OCI-LY1 (cell line): ENCODE measurements around the gene BMAL2.

Experiments
- H2AFZ ChIP-seq: fragments of 200-600 bp; sonication (generic), shearing (Covaris generic); 2 replicates; pipeline ENCODE4 v1.6.0; 2014; ENCODE audit warnings: antibody characterized with exemption, mild to moderate bottlenecking, low read length
- H3F3A ChIP-seq: fragments of 200-600 bp; sonication (generic), shearing (Covaris generic); 2 replicates; pipeline ENCODE4 v1.6.0; 2014; ENCODE audit warnings: mild to moderate bottlenecking, antibody characterized with exemption, low read length, moderate library complexity; ENCODE audit not compliant: insufficient read depth
- H3K27ac ChIP-seq: fragments of 200-600 bp; sonication (generic); 2 replicates; pipeline ENCODE4 v1.5.1; 2014; ENCODE audit warnings: low read length, mixed run types, mild to moderate bottlenecking, low read depth; ENCODE audit not compliant: poor library complexity, severe bottlenecking
- H3K27me3 ChIP-seq: fragments of 200-600 bp; sonication (generic); 2 replicates; pipeline ENCODE4 v1.6.0; 2014; ENCODE audit warnings: antibody characterized with exemption, mild to moderate bottlenecking, low read length, moderate library complexity; ENCODE audit not compliant: insufficient read depth
- H3K36me3 ChIP-seq: fragments of 200-600 bp; sonication (generic); 2 replicates; pipeline ENCODE4 v1.6.1; 2014; ENCODE audit warnings: mild to moderate bottlenecking, antibody characterized with exemption, low read length, moderate library complexity, mixed read lengths; ENCODE audit not compliant: insufficient read depth
- H3K4me1 ChIP-seq: fragments of 200-600 bp; sonication (generic); 2 replicates; pipeline ENCODE4 v1.5.1; 2014; ENCODE audit warnings: mild to moderate bottlenecking, low read length, moderate library complexity; ENCODE audit not compliant: insufficient read depth, severe bottlenecking
- H3K4me2 ChIP-seq: fragments of 200-600 bp; sonication (generic), shearing (Covaris generic); 2 replicates; pipeline ENCODE4 v1.6.1; 2014; ENCODE audit warnings: low read length
- H3K4me3 ChIP-seq: fragments of 200-600 bp; sonication (generic); 2 replicates; pipeline ENCODE4 v1.5.1; 2014; ENCODE audit warnings: low read length, low read depth, mild to moderate bottlenecking, mixed read lengths; ENCODE audit not compliant: poor library complexity, severe bottlenecking
- H3K79me2 ChIP-seq: fragments of 200-600 bp; shearing (Covaris generic); 2 replicates; pipeline ENCODE4 v1.6.1; 2016; ENCODE audit warnings: mixed run types, low read length, mixed read lengths; ENCODE audit not compliant: insufficient read depth
- H3K9ac ChIP-seq: fragments of 200-600 bp; sonication (generic), shearing (Covaris generic); 2 replicates; pipeline ENCODE4 v1.6.1; 2014; ENCODE audit warnings: mild to moderate bottlenecking, low read length, mixed read lengths
- H3K9me2 ChIP-seq: fragments of 200-600 bp; sonication (generic), shearing (Covaris generic); 2 replicates; pipeline ENCODE4 v1.6.1; 2014; ENCODE audit warnings: low read depth, mild to moderate bottlenecking, low read length, mixed read lengths
- H3K9me3 ChIP-seq: fragments of 200-600 bp; shearing (Covaris generic); 2 replicates; pipeline ENCODE4 v1.6.1; 2014; ENCODE audit warnings: low read length, mixed read lengths
- H4K20me1 ChIP-seq: fragments of 200-600 bp; sonication (generic), shearing (Covaris generic); 2 replicates; pipeline ENCODE4 v1.6.0; 2016; ENCODE audit warnings: mild to moderate bottlenecking, low read length; ENCODE audit not compliant: insufficient read depth
- CTCF ChIP-seq: fragments of 200-600 bp; sonication (generic), shearing (Covaris generic); IDR thresholded peaks from 2 replicates; pipeline ENCODE4 v1.5.1; 2017; ENCODE audit warnings: mild to moderate bottlenecking, antibody characterized with exemption, low read length, moderate library complexity, mixed read lengths
- EZH2 ChIP-seq: fragments of 200-600 bp; sonication (generic), shearing (Covaris generic); IDR thresholded peaks from 2 replicates; pipeline ENCODE4 v1.8.0; 2017; ENCODE audit warnings: borderline replicate concordance, mixed run types, mild to moderate bottlenecking, antibody characterized with exemption, low read length, moderate library complexity, mixed read lengths

The BMAL2 gene

GRCh38 chr12:27319409-27319808, 13.2 kb upstream of the BMAL2 start:
- H3K4me2 ChIP-seq, result no peak overlapping the region

DNA sequence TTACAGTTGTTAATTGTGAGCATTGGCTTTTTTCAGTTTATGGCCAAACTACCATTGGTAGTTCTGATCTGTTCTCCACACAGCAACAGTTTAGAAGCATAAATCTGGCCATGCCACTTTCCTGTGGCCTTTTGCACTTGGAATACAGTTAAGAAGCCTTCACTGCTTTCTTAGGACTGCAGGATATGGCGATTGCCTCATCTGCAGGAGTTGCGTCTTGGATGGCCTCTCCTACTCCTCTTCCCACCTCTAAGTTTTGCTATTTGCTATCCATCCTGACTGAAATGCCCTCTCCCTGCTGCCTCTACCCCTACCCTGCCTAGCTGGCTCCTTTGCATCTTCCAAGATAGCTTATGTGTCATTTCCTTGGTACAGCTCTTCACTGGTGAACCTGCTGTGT, 12.8 kb upstream of the BMAL2 start:
- Histone ChIP-seq H2AFZ (no peak overlapping the region), H3K79me2 (no peaks in the 10 kb centered on the region), H3K9me3 (no peaks in the 10 kb centered on the region), H3K4me2 (no peak overlapping the region), H3K36me3 (peaks cover 26% of the 10 kb centered on the region), H4K20me1 (no peaks in the 10 kb centered on the region), H3K4me3 (no peak overlapping the region), H3F3A (no peaks in the 10 kb centered on the region), H3K4me1 (no peaks in the 10 kb centered on the region), H3K9me2 (no peaks in the 10 kb centered on the region), H3K27ac (no peak overlapping the region), H3K27me3 (no peaks in the 10 kb centered on the region), H3K9ac (no peak overlapping the region)
- TF ChIP-seq CTCF, result no peak

More at GRCh38 chr12:27319409-27319808, 13.2 kb upstream of the BMAL2 start:
- no peak for TF ChIP-seq EZH2
- no peak for TF ChIP-seq CTCF
- no peaks in the 10 kb centered on the region for H3F3A ChIP-seq
- H3K9me2 ChIP-seq, result no peaks in the 10 kb centered on the region
- H3K9me3 ChIP-seq, result no peaks in the 10 kb centered on the region
- no peak overlapping the region for H3K27ac ChIP-seq
- no peak overlapping the region for H3K9ac ChIP-seq
- no peaks in the 10 kb centered on the region for H3K4me1 ChIP-seq
- no peak overlapping the region for H3K4me3 ChIP-seq
- peaks cover 26% of the 10 kb centered on the region for H3K36me3 ChIP-seq
- H4K20me1 ChIP-seq, result no peaks in the 10 kb centered on the region
- no peaks in the 10 kb centered on the region for H3K27me3 ChIP-seq
- no peak overlapping the region for H2AFZ ChIP-seq
- H3K79me2 ChIP-seq, result no peaks in the 10 kb centered on the region

DNA sequence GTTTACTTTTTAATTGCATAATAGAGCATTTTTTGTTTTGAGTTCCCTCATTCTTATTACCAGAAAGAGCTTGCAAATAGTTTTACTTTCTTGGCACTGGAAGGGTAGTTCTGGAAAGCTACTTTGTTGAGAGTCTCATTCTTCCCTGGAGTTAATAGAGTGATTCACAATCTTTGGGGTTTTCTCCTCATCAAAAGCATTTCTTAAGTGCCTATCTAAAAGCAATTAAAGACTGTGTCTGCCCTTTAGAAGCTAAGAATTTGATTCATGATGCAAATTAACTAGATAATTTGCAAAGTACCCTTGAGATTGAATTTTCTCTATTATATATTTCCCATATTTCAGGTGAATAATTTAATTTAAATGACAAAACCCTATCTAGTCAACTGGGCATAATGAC, 8.1 kb upstream of the BMAL2 start:
- Histone ChIP-seq H3K27ac (no peak overlapping the region), H3K27me3 (no peaks in the 10 kb centered on the region), H2AFZ (no peak overlapping the region), H4K20me1 (no peaks in the 10 kb centered on the region), H3K4me3 (no peak overlapping the region), H3K79me2 (no peaks in the 10 kb centered on the region), H3K4me2 (no peak overlapping the region), H3F3A (no peaks in the 10 kb centered on the region), H3K36me3 (peaks cover 22% of the 10 kb centered on the region), H3K9me3 (no peaks in the 10 kb centered on the region), H3K4me1 (no peaks in the 10 kb centered on the region), H3K9ac (no peak overlapping the region), H3K9me2 (no peaks in the 10 kb centered on the region)
- no peak for TF ChIP-seq EZH2
- no peak for TF ChIP-seq CTCF
